CD4-positive, alpha-beta T cell treated with Interleukin-10 for 1 hour (primary cell): ENCODE results near the gene RSRC1.
"Not testable (repeated sequence)": the region's sequence is repeated elsewhere in the genome, so short reads cannot be mapped to it uniquely, and the experiment has no call there.

Source experiments
- DNase-seq: peaks from one replicate; pipeline ENCODE4 v3.0.0-alpha.2; 2020

Gene RSRC1

GRCh38 chr3:158134363-158134762 lies 24.5 kb downstream of the RSRC1 start:
- DNase-seq, result no peak

DNA sequence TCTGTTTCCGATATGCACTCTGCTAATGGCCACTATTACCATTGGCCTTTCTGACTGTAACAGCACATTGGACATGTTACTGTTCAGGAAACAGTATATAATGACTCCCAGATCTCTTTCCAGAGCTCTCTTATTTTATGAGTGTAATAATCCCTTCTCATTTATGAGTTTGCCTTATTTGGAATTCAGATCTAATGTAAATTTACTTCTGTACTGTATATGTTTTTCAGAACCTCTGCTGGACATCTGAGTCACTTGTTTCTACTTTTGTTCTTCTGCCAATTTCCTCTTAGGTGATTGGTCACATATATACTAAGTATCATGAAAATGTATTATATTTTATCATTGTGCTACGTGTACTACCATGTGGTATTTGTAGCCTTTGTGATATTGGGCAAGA lies 30.5 kb downstream of the RSRC1 start:
- no peak for DNase-seq

GRCh38 chr3:158148218-158148617 lies 38.3 kb downstream of the RSRC1 start:
- no peak for DNase-seq

DNA sequence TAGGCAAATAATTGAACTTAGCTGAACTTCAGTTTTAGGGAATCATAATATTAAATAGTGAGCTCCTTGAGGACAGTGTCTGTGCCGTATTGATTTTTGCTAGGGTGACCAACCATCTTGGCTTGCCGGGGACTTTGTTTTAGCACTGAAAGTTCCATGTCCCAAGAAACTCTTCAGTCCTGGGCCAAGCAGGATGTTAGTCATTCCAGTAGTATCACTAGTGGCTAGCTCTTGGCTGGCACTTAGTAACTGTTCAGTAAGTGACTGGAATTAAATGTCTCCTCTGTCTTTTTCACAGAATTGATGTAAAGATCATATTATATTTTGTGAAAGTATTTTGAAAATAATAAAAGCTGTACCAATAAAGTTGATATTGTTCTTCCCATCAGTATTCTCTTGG lies 42.3 kb downstream of the RSRC1 start:
- no peak for DNase-seq

DNA sequence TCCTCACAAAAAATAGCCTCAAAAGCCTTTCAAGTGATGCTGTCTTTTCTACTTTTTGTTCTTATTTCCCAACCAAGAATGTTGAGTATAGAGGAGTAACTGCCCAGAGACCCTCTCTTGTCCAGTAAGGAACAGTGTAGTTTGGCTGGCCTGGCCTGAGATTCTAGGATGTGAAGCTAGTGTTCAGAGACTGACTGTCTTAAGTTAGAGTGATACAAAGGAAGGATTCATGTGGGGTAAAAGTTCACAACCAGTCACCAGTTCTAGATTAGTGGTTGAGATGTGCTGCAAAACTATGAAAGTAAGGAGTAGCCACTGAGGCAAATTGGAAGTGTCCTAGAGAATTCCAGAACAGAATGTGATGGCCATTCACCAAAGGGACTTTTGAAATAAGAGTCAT lies 49.1 kb downstream of the RSRC1 start:
- no peak for DNase-seq

GRCh38 chr3:158159714-158160113 lies 49.8 kb downstream of the RSRC1 start:
- DNase-seq, result no peak

DNA sequence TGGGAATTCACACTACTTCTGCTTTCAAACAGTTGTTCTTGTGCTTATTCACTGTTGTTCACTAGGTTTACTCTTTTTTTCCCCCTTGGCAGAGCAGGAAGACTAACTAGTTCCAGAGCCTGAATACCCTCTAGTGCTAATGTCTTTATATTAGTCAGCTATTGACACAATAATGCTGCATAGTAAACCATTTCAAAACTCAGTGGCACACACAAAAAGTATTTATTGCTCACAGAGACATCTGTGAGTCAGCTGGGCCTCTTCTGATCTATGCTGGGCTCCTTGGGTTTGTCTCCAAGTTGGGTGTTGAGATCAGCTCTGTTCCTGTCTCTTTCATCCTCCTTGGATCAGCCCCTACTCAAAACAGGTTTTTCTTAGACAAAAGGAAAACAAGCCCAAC lies 51.1 kb downstream of the RSRC1 start:
- DNase-seq, result no peak

- no peak for DNase-seq
Measured at GRCh38 chr3:158165141-158165655, 55.3 kb downstream of the RSRC1 start.

GRCh38 chr3:158165730-158166129 lies 55.8 kb downstream of the RSRC1 start:
- no peak for DNase-seq

DNA sequence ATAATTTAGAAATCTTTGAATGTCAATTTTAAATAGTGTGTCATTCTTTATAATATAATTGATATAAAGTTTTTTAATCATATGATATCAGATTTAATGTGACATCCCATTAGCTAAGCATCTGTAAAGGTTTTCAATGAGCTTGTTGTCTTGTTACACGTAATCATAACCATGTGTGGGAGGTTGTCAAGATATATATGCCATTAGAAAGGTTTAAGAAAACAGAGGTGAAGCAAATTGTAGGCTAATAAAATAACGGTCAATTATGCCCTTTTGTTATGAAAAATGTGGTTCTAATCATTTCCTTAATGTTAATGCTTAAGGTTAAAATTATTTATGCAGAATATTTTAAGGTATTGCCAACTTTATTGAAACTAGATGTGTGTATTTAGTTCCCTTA lies 56.3 kb downstream of the RSRC1 start:
- DNase-seq, result no peak

GRCh38 chr3:158167737-158168557 lies 58.1 kb downstream of the RSRC1 start:
- no peak for DNase-seq

- no peak for DNase-seq
Measured at GRCh38 chr3:158169091-158169491, 59.2 kb downstream of the RSRC1 start.

DNA sequence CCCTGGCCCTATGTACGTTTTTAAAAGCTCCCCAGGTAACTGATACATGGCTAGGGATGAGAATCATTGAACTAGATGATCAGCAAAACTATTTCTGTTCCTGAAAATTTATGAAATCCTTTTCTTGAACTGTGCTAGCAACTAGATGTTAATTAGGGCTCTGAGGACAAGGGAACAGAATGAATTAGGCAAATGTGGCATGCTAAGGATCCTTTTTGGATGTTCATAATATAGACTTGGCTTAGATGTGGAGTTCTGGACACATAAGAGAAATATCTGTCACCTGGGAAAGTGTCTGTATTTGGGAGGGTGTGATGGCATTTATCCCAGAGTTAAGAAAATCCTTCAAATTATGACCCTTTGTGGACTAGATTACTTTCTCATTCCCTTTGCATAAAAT lies 71.2 kb downstream of the RSRC1 start:
- DNase-seq, result no peak

GRCh38 chr3:158185711-158186110 lies 75.8 kb downstream of the RSRC1 start:
- DNase-seq, result no peak

DNA sequence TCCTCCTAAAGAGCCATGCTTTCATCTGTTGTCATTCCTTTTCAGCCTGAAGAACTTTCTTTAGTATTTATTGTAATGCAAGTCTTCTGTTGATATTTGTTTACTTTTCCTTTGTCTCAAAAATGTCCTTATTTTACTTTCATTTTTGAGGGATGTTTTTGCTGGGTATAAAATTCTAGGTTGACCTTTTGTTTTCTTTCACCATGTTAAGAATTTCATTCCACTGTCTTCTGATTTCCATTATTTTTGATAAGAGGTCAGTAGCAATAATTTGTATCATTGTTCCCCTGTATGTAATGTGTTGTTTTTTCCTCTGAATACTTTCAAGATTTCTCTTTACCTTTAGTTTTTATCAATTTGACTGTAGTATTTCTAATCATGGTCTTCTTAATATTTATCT lies 91.1 kb downstream of the RSRC1 start:
- DNase-seq, result no peak

DNA sequence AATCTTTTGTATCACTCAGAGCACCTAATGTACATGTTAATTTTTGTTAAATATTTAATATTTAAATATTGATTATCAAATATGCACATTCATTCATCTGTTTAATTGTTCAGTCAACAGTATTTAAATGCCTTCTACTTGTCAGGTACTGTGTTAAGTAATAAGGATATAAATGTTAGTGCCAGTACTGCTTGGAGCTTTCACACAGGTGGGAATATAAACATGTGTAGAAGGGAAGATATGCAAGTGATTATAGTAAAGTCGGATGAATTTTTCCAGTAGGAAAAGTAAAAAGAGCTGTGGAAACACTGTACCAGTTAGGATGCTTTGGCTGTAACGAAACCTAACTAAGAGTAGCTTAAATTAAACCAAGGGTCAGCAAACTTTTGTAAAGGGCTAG lies 95.4 kb downstream of the RSRC1 start:
- DNase-seq, result no peak

GRCh38 chr3:158205994-158206393 lies 96.1 kb downstream of the RSRC1 start:
- DNase-seq, result no peak

DNA sequence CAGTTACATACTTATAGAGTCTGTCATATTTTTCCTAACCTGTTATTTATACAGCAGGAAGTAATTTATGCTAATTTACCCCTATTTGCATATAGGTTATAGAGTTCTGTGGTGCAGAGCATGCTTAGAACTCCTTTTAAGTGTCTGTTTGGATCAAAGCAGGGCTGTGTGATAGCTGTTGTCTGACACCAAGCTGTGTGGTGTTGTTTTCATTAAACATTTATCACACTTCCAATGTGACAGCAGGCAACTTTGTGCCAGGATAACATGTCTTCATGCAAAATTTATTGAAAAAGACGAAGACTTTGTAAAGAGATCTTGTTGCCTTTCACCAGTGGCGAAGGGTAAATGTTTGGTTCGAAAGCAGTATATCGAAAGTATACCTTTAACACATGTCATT lies 100.2 kb downstream of the RSRC1 start:
- no peak for DNase-seq

GRCh38 chr3:158213461-158213860 lies 103.6 kb downstream of the RSRC1 start:
- DNase-seq, result no peak

DNA sequence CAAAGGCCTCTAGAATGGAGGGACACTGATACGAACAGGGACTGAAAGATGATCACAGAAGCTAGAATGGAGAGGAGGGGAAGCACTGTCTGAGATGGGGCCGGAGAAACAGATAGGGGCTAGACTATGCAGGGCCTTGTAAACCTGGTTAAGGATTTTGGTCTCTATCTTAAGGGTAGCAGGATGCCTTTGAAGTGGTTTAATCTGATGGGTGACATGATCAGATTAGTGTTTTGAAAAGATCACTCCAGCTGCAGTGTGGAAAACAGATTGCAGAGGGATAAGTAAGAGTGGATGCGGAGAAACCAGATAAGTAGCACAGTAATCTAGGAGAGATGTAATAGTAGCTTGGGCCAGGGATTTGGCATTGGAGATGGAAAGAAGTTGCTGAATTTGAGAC lies 108.1 kb downstream of the RSRC1 start:
- no peak for DNase-seq

GRCh38 chr3:158220575-158220974 lies 110.7 kb downstream of the RSRC1 start:
- no peak for DNase-seq

GRCh38 chr3:158221426-158221825 lies 111.5 kb downstream of the RSRC1 start:
- no peak for DNase-seq

DNA sequence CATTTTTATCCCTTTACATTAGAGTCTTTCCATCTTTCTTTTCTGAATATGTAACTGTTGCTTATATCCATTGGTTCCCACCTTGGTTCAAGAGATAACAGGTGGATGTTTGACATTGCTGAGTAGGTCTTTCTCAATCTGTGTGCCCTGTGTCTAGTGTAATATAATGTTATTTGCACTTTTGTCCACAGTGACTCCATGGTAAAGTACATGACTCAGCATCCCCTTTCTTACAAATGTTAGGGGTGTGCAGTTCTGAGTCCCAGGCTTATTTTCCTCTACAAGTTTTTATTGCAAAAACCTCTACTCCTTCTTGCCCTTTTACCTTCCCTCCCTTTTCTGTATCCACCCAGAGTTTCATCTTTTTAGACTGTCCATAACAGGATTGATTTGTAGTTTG lies 116.5 kb downstream of the RSRC1 start:
- DNase-seq, result no peak

GRCh38 chr3:158228942-158229341 lies 119.1 kb downstream of the RSRC1 start:
- not testable (repeated sequence) for DNase-seq

DNA sequence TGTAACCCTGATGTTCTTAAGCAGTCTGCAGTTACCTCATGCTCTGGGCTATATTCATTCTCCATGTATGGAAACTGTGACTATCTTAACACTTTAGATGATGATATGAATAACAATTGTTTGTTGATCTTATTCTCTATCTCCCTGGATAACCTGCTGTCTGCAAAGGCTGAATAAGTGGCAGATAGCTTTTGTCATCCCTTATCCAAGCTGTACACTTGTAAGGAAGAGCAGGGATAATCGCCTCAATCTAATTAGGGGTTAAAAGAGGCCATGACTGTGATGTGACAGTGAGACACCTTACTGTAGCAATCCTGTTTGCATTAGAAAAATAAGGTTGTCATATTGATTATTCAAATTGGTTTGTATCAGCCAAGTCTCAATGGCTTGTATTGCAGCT lies 123.9 kb downstream of the RSRC1 start:
- no peak for DNase-seq
